ENCODE data around the gene KDM5C.
A peak's percentile ranks its signal among the peaks of the same experiment; 100 is the strongest.

The KDM5C gene

DNA sequence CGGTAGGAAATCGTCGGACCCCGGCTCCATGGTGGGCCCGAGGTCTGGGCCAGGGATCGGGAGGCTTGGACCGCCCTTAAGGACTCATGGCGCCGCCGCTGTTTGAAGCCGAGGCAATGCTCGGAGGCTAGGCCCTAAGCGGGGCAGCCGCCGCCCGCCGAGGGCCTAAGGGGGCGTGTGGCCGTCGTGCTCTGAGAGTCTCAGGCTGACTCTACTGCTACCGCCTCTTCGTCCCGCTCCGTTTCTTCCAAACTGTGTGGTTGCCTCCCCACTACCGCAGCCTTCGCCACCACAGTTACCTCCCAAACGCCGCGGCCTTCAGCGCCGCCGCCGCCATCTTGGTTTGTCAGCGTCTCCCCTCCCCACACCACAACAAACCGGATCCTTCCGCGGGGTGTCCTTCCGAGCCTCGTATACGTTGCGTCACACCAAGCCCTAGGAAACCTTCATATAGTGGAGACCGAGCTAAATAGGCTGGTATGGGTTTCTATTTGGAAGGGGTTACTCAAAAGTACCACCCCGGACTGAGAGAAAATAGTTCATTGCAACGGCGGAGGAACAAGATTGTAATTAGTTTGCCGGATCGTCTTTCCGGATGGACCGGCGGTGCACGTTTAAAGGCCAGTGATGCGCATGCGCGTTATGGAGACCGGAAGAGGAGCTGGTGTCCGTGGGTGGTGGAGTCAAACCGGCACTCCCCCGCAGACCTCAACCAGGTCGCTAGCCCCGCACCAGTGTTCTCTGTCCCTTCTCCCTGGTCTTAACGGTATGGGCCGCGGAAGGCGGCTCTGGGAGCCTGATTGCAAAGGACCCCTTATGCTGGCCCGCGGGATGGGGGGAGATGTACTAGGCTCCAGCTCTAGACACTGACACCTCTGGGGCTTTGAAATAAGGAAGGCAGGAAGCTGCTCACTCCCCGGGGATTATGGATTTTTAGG, at the start of gene KDM5C:
Gene KDM5C, minus strand, starts transcription at position 348 of the 938 bp plus-strand sequence. Its CDS starts 318 bp downstream, at position 30.
- H3K36me3 ChIP-seq (replicated peaks) = peaks cover 10% of the 10 kb centered on the region
- TF ChIP-seq CTCF (IDR thresholded peaks at IDR 0.05; ENCODE audit: low read depth, low read length, missing control alignments) = no peak
- H3K27ac ChIP-seq = peak within 1 kb of the TSS; percentile 100
- in situ Hi-C loops (cut with HindIII; ENCODE audit: low pct_ligation_motif_present, low sequenced_read_pairs) = no loop called here
- peak; percentile 91 for DNase-seq
- peak within 1 kb of the TSS; percentile 94 for H3K4me3 ChIP-seq (ENCODE audit: low read depth, low read length)
- H3K27me3 ChIP-seq (replicated peaks) = no peaks in the 10 kb centered on the region

DNA sequence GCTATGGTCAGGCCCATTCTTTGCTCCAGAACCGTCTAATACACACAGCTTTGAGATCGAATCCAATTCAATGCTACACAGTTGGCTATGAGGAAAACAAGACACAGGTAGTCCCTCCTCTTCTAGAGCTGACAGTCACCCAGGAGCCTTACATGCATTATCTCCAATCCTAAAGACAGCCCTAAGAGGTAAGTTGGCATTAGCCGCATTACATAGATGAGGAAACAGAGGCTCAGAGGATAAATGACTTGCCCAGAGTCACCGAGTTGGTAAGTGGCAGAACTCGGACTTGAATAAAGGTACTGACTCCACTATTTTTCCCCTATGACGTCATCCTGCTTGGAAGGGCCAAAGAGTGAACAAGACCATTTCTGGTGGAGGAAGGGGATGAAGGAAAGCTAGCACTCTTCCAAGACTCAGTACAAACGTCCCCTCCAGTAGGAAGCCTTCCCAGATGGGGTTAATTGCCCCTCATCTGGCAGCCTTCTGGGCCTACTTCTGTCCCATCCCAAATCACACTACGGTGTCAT, 47.9 kb upstream of the KDM5C start:
- no peak overlapping the region for H3K4me3 ChIP-seq (ENCODE audit: low read depth, low read length)
- in situ Hi-C loops (cut with HindIII; ENCODE audit: low pct_ligation_motif_present, low sequenced_read_pairs) = no loop called here
- no peaks in the 10 kb centered on the region for H3K36me3 ChIP-seq (replicated peaks)
- H3K27me3 ChIP-seq (replicated peaks) = peaks cover 3% of the 10 kb centered on the region
- no peak overlapping the region for H3K27ac ChIP-seq
- DNase-seq = no peak
- no peak for TF ChIP-seq CTCF (IDR thresholded peaks at IDR 0.05; ENCODE audit: low read depth, low read length, missing control alignments)

DNA sequence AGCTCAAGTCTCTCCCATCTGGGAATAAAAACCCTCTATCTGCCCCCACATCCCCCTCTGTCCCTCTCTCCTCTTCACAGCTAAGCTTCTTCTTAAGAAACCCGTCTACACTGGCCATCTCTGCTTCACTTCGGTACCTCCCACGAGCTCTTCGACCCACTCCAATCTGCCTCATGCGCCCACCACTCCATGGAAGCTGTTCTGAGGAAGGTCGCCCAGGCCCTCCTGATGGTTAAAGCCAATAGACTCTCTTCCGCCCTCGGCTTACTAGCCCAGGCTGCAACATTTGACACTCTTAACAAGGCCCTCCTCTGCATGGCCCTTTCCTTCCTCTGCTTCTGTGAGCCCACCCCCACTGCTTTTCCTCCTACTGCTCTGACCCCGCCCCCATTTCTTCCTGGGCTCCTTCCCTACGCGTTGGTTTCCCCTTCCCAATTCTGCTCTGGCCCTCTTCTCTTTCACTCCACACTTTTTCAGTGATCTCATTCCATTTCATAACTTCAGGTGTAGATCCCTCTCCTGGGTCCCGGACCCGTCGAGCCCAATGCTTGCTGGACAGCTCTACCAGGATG, 44.6 kb upstream of the KDM5C start:
- in situ Hi-C loops (cut with HindIII; ENCODE audit: low pct_ligation_motif_present, low sequenced_read_pairs) = no loop called here
- H3K27me3 ChIP-seq (replicated peaks) = peaks cover 3% of the 10 kb centered on the region
- H3K4me3 ChIP-seq (ENCODE audit: low read depth, low read length) = no peak overlapping the region
- H3K27ac ChIP-seq = no peak overlapping the region
- no peak for TF ChIP-seq CTCF (IDR thresholded peaks at IDR 0.05; ENCODE audit: low read depth, low read length, missing control alignments)
- H3K36me3 ChIP-seq (replicated peaks) = no peaks in the 10 kb centered on the region
- no peak for DNase-seq

GRCh38 chrX:53268173-53268572, 43.2 kb upstream of the KDM5C start:
- H3K4me3 ChIP-seq (ENCODE audit: low read depth, low read length) = no peak overlapping the region

GRCh38 chrX:53266914-53267313, 41.9 kb upstream of the KDM5C start:
- peaks cover 3% of the 10 kb centered on the region for H3K27me3 ChIP-seq (replicated peaks)
- no peaks in the 10 kb centered on the region for H3K36me3 ChIP-seq (replicated peaks)
- H3K27ac ChIP-seq = no peak overlapping the region
- in situ Hi-C loops (cut with HindIII; ENCODE audit: low pct_ligation_motif_present, low sequenced_read_pairs) = no loop called here
- H3K4me3 ChIP-seq (ENCODE audit: low read depth, low read length) = no peak overlapping the region
- no peak for DNase-seq
- TF ChIP-seq CTCF (IDR thresholded peaks at IDR 0.05; ENCODE audit: low read depth, low read length, missing control alignments) = no peak

More at GRCh38 chrX:53268173-53268572, 43.2 kb upstream of the KDM5C start:
- in situ Hi-C loops (cut with HindIII; ENCODE audit: low pct_ligation_motif_present, low sequenced_read_pairs) = no loop called here
- no peaks in the 10 kb centered on the region for H3K36me3 ChIP-seq (replicated peaks)
- TF ChIP-seq CTCF (IDR thresholded peaks at IDR 0.05; ENCODE audit: low read depth, low read length, missing control alignments) = no peak
- peaks cover 3% of the 10 kb centered on the region for H3K27me3 ChIP-seq (replicated peaks)
- no peak overlapping the region for H3K27ac ChIP-seq
- no peak for DNase-seq
